Mucosa of rectum (tissue), 2 donors: ENCODE results near the gene MTERF4.

Experiments used
- H3K27ac ChIP-seq, 2 donors: one replicate each; pipeline ENCODE4 v1.7.0; 2013; ENCODE audit warnings: inconsistent platforms in 2 of 2, low read depth in 2 of 2, low read length in 2 of 2
- H3K27me3 ChIP-seq, 2 donors: one replicate each; pipeline ENCODE4 v1.7.0; 2013; ENCODE audit warnings: low read length in 2 of 2; ENCODE audit not compliant: control insufficient read depth in 2 of 2, insufficient read depth in 2 of 2
- H3K36me3 ChIP-seq, 2 donors: one replicate each; pipeline ENCODE4 v1.7.0; 2013; ENCODE audit warnings: low read length in 2 of 2; ENCODE audit not compliant: control insufficient read depth in 2 of 2, insufficient read depth in 2 of 2
- H3K4me1 ChIP-seq, 2 donors: one replicate each; pipeline ENCODE4 v1.7.0; 2013; ENCODE audit warnings: low read length in 2 of 2, mild to moderate bottlenecking in 1 of 2; ENCODE audit not compliant: control insufficient read depth in 2 of 2, insufficient read depth in 2 of 2
- H3K4me3 ChIP-seq, 2 donors: one replicate each; pipeline ENCODE4 v1.7.0; 2013; ENCODE audit warnings: low read length in 2 of 2
- H3K9ac ChIP-seq, 2 donors: one replicate each; pipeline ENCODE4 v1.7.0; 2013; ENCODE audit warnings: low read length in 2 of 2, low read depth in 1 of 2, mild to moderate bottlenecking in 1 of 2
- H3K9me3 ChIP-seq, 2 donors: one replicate each; pipeline ENCODE4 v1.7.0; 2013; ENCODE audit warnings: low read length in 2 of 2; ENCODE audit not compliant: control insufficient read depth in 2 of 2
- donor health status: healthy.
- donor health status: Normal muscosa, but diverticular disease.

MTERF4 gene

DNA sequence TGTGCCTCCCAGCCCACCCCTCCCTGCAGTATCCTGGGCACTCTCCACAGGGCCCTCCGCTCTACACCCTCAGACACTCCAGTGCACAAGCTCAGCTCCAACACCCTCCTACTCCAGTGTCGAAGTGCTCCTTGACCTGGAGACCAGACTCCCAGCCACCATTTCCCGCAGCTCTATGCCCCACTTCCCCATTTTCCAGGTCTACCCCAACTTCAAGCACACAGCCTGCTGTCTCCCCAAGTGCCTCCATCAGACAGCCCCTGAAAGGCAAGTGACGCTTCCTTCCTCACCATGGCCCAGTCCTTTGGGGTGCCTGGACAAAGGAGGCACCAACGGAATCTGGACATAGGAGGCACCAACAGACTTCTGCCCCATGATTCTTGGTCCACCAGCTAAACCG lies 40.0 kb upstream of the MTERF4 start:
- Histone ChIP-seq H3K36me3 (peaks cover 0 to 12% of the 10 kb centered on the region in 2 donors), H3K4me3 (no peak overlapping the region), H3K27me3 (no peaks in the 10 kb centered on the region), H3K9ac (no peak overlapping the region), H3K4me1 (no peaks in the 10 kb centered on the region), H3K27ac (no peak overlapping the region), H3K9me3 (no peaks in the 10 kb centered on the region)

DNA sequence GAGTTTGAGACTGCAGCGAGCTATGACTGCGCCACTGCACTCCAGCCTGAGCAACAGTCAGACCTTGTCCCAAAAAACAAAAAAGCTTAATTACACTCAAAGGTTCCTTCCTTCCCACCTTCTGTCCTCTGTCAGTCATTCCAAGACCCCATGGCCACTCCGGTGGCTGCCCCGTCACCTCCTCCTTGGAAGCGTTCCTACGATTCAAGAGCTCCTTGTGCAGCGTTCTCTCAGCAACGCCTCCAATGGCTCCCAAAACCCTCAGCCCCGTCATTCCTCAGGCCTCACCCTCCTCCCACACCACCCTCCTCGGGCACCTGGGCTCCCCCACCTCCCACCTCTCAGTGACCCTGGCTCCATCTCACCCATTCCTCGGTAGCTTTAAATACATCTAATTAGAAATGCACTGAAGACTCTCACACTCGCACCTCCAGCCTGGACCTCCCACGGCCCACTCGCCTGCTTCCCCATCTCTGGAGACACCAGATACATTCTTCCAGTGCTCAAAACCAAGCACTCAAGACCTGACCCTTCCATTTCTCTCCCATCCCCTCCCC lies 39.2 kb upstream of the MTERF4 start:
- Histone ChIP-seq H3K9ac (no peak overlapping the region), H3K4me3 (no peak overlapping the region), H3K27ac (no peak overlapping the region), H3K36me3 (peaks cover 4 to 15% of the 10 kb centered on the region in 2 donors), H3K27me3 (no peaks in the 10 kb centered on the region), H3K4me1 (peaks cover 1 to 2% of the 10 kb centered on the region in 2 donors), H3K9me3 (no peaks in the 10 kb centered on the region)

DNA sequence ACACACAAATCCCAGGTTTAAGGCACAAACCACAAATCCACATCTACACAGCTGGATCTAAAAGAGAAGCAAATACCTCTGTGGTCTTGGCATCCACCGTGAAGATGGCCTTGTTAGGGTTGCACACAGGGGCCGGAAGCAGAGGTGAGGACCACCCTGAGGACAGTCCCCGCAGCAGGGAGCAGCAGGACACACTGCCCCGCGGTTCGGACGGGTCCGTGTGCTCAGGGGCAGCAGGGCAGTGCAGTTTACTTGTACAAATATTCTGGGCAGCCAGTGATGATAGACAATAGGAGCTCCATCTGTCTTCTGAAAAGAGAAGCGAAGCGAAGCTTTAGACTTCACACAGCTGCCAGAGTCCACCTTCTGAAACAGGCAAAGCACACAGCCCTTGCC lies 38.4 kb upstream of the MTERF4 start:
- H3K27ac ChIP-seq, result no peak overlapping the region
- H3K9ac ChIP-seq, result no peak overlapping the region
- H3K4me1 ChIP-seq, result peaks cover 3 to 9% of the 10 kb centered on the region in 2 donors
- no peaks in the 10 kb centered on the region for H3K9me3 ChIP-seq
- H3K36me3 ChIP-seq, result peaks cover 4 to 19% of the 10 kb centered on the region in 2 donors
- H3K4me3 ChIP-seq, result no peak overlapping the region
- no peaks in the 10 kb centered on the region for H3K27me3 ChIP-seq

DNA sequence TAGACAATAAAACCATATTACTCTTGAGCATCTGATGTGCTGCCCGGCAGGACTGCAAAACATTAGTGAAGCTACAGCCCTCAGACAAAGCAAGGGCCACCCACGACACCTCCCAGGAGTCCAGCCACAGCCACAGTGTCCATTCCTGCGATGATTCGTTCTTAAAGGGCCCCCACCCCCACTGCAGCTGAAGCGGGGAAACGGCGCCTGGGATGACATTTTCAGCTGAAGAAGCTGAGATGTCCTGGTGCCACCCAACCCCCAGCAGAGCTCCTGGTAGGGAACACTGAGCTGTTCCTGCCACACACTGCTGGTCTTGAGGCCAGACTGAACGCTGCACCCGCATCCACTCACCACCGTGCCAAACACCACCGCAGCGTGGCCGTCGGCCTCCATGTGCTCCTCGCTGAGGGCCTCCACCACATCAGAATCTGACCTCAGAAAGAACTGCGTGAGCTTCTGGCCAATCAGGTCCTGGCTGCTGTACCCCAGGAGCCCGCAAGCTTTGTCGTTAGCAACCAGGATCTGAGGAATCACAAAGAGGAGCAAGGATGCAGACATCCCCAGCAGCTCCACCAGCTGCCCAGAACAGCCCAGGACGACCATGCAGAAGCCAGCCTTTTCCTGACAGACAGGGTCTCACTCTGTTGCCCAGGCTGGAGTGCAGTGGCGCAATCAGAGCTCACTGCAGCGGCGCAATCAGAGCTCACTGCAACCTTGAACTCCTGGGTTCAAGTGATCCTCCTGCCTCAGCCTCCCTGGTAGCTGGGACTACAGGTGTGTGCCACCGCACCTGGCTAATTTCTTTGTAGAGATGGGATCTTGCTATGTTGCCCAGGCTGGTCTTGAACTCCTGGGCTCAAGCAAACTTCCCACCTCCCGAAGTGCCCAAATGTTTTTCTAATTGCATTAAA lies 37.7 kb upstream of the MTERF4 start:
- H3K9ac ChIP-seq, result peak overlapping the region in 1 of 2 donors; percentile 2
- H3K9me3 ChIP-seq, result no peaks in the 10 kb centered on the region
- no peaks in the 10 kb centered on the region for H3K27me3 ChIP-seq
- H3K4me1 ChIP-seq, result peaks cover 3 to 11% of the 10 kb centered on the region in 2 donors
- H3K4me3 ChIP-seq, result no peak overlapping the region
- peaks cover 4 to 19% of the 10 kb centered on the region in 2 donors for H3K36me3 ChIP-seq
- no peak overlapping the region for H3K27ac ChIP-seq

DNA sequence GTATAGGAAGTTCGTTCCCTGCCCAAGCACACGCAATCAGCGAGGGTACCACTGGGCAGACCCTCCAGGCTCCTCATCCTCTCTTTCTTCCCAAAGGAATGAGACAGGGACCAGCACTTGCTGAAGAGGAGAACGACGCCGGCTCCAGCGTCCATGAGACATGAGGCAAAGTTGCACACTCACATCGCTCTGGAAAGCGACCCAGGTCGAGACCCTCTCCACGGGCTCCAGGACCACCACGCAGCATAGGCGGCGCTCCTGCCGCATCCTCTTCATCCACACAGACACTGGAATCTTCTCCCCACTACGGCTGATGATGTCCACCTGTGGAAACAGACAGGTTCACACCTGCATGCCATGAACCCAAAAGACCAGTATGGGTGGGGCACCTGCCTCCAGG lies 36.4 kb upstream of the MTERF4 start:
- Histone ChIP-seq H3K27me3 (no peaks in the 10 kb centered on the region), H3K27ac (no peak overlapping the region), H3K9me3 (no peaks in the 10 kb centered on the region), H3K9ac (no peak overlapping the region), H3K36me3 (peaks cover 4 to 19% of the 10 kb centered on the region in 2 donors), H3K4me1 (peaks cover 3 to 11% of the 10 kb centered on the region in 2 donors), H3K4me3 (no peak overlapping the region)

DNA sequence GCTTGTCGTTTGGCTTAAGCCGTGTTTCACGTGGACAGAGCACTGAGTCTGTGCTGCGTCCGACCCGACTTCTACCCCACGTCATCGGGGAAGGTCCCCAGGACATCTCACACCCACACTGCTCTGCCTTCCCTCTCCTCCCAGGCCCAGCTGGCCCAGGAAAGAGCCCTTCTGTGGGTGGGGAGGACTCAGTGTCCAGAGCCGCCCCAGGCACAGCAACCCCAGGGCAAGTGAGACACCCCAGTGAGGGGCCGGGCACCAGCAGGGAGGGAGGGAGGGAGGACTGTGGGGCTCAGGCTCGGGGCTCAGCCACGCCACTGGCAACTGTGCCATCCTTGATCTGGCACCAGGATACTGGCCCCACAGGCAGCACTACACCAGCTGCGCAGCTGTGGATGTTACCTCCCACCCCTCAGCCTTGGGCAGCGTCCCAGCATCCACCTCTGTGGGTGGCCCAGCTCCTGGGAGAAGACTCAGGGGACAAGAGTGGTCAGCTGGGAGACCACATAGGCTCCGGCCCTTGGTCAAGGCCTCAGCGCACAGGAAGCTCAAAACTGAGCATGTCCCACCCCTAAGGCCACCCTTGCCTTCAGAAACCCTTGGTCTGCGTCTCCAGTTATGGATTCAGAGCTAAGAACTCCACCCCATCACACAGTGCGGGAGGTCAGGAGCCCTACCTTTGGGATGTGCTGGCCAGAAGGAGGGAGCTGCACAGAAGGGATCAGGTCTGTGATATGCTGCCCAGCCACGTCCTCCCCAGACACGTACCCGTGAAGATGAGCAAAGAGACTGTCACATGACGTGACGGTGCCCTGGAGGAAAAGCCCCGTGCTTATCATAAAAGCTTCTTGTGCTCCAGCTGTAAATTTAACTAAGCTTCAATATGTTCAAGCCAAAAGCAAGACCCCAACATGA lies 35.4 kb upstream of the MTERF4 start:
- Histone ChIP-seq H3K4me1 (peaks cover 3 to 11% of the 10 kb centered on the region in 2 donors), H3K4me3 (no peak overlapping the region), H3K9me3 (no peaks in the 10 kb centered on the region), H3K27me3 (no peaks in the 10 kb centered on the region), H3K9ac (no peak overlapping the region), H3K27ac (no peak overlapping the region), H3K36me3 (peaks cover 4 to 19% of the 10 kb centered on the region in 2 donors)

DNA sequence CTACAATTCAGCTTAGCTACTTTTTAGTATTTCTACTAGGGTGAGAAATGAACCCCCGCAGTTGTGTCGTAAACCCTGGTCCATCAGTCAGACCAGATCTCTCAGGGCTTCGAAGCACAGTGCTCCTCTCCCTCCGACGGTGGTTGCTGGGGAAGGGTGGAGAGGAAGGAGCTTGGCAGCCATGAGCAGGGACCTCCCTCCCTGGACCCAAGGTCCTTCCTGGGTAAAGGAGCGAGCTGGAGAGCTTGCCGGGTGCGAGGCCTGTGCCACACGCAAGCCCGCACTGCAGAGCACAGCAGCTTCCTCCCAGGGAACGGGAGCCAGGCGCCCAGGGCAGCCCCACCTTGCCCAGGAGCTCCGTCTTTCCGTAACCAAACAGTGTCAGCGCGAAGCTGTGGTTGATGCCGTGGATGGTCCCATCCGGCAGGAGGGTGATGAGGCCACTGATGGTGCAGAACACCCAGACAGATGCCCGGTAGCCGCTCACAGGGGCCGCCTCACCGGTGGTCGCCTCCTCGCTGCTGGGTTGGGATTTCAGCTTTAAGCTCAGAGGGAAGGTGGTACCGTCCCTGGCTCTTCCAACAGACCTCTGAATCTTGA lies 34.7 kb upstream of the MTERF4 start:
- no peak overlapping the region for H3K4me3 ChIP-seq
- H3K9ac ChIP-seq, result no peak overlapping the region
- no peaks in the 10 kb centered on the region for H3K9me3 ChIP-seq
- no peak overlapping the region for H3K27ac ChIP-seq
- H3K4me1 ChIP-seq, result peaks cover 3 to 11% of the 10 kb centered on the region in 2 donors
- H3K27me3 ChIP-seq, result no peaks in the 10 kb centered on the region
- H3K36me3 ChIP-seq, result peaks cover 4 to 17% of the 10 kb centered on the region in 2 donors

DNA sequence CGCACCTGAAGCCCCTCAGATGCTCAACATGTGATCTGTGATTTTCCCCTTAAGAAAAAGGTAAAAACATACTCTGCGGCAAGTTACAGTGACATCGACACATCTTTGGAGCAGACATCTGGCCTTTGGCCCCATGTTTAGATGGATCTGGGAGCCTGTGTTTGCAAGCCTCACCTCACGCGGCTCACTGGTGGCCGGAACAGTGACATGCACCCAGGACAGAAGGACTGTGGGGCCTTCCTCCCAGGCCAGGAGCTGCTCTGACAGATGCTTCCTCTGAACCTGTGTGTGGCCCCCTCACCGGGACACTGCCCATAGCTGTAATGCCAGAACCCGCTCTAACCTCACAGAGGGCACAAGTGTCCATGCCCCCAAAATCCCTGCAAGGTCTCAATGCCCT lies 34.1 kb upstream of the MTERF4 start:
- Histone ChIP-seq H3K9ac (peak overlapping the region in 1 of 2 donors; percentile 40), H3K36me3 (peaks cover 4 to 19% of the 10 kb centered on the region in 2 donors), H3K9me3 (no peaks in the 10 kb centered on the region), H3K4me3 (no peak overlapping the region), H3K4me1 (peaks cover 3 to 11% of the 10 kb centered on the region in 2 donors), H3K27me3 (no peaks in the 10 kb centered on the region), H3K27ac (peak overlapping the region in 1 of 2 donors; percentile 48)

DNA sequence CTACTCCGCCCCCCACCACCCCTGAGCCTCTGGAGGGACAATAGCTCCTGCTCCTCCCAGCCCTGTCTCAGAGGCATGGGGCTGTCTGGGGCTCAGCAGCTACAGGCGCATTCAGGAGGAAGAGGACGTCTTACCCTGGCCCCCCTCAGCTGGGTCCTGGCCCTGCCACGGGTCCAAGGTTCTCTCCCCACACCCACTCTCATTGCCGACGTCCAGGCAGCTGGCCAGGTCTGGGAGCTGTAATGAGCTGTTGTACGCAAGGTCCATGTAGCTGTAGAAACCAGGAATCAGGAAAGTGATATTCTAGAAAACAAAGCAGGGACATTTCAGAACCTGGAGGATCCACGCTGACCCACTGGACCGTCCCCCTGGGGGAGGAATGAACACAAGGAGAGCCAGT lies 33.6 kb upstream of the MTERF4 start:
- Histone ChIP-seq H3K27me3 (no peaks in the 10 kb centered on the region), H3K27ac (peak overlapping the region in 1 of 2 donors; percentile 48), H3K9me3 (no peaks in the 10 kb centered on the region), H3K9ac (peak overlapping the region in 1 of 2 donors; percentile 40), H3K4me1 (peaks cover 3 to 11% of the 10 kb centered on the region in 2 donors), H3K4me3 (no peak overlapping the region), H3K36me3 (peaks cover 4 to 19% of the 10 kb centered on the region in 2 donors)
